H54 (cell line): Measurements from ENCODE around the gene RBM23.
"Not testable (repeated sequence)": the region's sequence is repeated elsewhere in the genome, so short reads cannot be mapped to it uniquely, and the experiment has no call there.

Experiments
- DNase-seq: peaks from one replicate; pipeline ENCODE4 v3.0.0; 2011; ENCODE audit warnings: low spot score, mixed read lengths; ENCODE audit not compliant: insufficient read length
- FAIRE-seq: peaks from 3 replicates; lab custom pipeline; 2011; peaks lifted over from hg19 to GRCh38; lab: Jason Lieb, UNC
- POLR2A ChIP-seq: IDR thresholded peaks from 2 replicates; pipeline ENCODE4 v1.6.1; 2011; ENCODE audit warnings: low read depth, mild to moderate bottlenecking, low read length

RBM23 gene

DNA sequence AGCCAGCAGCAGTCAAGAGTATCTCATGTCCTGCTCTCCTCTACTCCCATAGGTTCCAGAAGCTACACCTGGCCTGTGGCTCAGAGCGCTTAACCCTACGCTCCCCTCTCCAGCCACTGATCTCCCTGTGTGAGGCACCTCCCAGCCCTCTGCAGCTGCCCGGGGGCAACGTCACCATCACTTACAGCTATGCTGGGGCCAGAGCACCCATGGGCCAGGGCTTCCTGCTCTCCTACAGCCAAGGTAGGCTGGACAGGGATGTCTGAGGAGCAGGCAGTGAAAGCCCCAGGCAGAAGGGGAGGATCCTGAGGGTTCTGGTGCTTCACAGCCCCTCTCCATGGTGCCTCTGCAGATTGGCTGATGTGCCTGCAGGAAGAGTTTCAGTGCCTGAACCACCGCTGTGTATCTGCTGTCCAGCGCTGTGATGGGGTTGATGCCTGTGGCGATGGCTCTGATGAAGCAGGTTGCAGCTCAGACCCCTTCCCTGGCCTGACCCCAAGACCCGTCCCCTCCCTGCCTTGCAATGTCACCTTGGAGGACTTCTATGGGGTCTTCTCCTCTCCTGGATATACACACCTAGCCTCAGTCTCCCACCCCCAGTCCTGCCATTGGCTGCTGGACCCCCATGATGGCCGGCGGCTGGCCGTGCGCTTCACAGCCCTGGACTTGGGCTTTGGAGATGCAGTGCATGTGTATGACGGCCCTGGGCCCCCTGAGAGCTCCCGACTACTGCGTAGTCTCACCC, 43.8 kb downstream of the RBM23 start:
- FAIRE-seq (no peak), DNase-seq (no peak)
- TF ChIP-seq POLR2A = no peak

DNA sequence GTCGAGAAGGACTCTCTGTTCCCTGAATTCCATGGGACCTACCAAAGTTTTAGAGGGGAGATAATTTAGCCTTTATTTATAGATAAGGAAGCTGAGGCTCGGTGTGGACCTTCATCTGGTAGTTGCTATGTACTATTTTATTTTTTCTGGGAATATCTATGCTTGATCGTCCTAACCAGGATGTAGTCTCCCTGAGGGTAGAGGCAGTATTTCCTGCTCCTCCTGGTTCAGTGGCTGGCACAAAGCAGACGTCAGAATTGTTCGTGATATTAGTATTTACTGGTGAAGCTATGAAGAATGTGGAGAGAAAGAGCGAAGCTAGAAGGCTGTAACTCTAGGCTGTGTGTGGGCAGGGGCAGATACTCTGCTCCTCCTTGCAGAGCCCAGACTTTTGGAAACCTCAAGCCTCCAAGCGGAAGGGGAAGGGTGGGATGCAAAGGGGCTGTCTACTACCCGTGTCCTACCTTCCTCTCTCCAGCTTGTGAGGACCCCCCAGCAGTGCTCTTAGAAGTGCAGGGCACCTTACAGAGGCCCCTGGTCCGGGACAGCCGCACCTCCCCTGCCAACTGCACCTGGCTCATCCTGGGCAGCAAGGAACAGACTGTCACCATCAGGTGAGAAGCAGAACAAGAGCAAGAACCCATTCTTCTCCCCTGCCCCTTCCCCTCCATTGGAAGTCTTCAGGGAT, 46.0 kb downstream of the RBM23 start:
- FAIRE-seq (no peak), DNase-seq (no peak)
- TF ChIP-seq POLR2A = no peak

DNA sequence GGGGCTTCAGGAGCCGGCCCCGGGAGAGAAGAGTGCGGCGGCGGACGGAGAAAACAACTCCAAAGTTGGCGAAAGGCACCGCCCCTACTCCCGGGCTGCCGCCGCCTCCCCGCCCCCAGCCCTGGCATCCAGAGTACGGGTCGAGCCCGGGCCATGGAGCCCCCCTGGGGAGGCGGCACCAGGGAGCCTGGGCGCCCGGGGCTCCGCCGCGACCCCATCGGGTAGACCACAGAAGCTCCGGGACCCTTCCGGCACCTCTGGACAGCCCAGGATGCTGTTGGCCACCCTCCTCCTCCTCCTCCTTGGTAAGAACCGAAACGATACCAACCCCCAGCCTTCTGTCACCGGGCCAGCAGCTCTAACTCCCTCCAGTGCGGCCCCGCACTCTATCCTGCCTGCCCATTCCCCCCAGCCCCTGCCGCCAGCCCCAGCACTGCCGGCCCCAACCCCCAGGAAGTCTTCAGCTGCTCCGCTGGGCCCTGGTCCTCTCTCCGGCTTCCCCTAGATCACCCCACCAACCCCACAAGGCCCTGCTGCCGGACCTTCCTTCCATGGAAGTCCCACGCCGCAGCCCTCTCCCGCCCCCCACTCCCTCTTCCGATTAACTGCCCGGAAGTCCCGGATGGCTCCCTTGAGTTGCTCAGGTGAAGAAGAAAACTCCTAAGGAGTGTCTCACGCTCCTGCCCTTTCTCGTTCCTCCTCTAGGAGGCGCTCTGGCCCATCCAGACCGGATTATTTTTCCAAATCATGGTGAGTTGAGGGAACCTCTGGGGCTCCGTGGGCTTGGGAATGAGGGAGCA, 46.7 kb downstream of the RBM23 start:
- FAIRE-seq (peak; percentile 61), DNase-seq (peak; percentile 48)
- TF ChIP-seq POLR2A = 0 out of 2 replicates have a peak, but pooled peaks have one; percentile 26

GRCh38 chr14:22871224-22872032, 47.5 kb downstream of the RBM23 start, which contains the start of gene LRP10:
TSS of gene LRP10 (plus strand) at chr14:22871740. CDS start at chr14:22872304, 564 bp downstream.
- peak; percentile 23 for FAIRE-seq
- TF ChIP-seq POLR2A = no peak; the same call in 1 of the 2 replicates
- DNase-seq = peak; percentile 64

- FAIRE-seq = no peak
- TF ChIP-seq POLR2A = no peak
- DNase-seq = no peak
These were observed 48.1 kb downstream of the RBM23 start for GRCh38 chr14:22870811-22871223.

GRCh38 chr14:22866874-22867273, 52.1 kb downstream of the RBM23 start:
- no peak for TF ChIP-seq POLR2A
- no peak for DNase-seq
- no peak for FAIRE-seq

DNA sequence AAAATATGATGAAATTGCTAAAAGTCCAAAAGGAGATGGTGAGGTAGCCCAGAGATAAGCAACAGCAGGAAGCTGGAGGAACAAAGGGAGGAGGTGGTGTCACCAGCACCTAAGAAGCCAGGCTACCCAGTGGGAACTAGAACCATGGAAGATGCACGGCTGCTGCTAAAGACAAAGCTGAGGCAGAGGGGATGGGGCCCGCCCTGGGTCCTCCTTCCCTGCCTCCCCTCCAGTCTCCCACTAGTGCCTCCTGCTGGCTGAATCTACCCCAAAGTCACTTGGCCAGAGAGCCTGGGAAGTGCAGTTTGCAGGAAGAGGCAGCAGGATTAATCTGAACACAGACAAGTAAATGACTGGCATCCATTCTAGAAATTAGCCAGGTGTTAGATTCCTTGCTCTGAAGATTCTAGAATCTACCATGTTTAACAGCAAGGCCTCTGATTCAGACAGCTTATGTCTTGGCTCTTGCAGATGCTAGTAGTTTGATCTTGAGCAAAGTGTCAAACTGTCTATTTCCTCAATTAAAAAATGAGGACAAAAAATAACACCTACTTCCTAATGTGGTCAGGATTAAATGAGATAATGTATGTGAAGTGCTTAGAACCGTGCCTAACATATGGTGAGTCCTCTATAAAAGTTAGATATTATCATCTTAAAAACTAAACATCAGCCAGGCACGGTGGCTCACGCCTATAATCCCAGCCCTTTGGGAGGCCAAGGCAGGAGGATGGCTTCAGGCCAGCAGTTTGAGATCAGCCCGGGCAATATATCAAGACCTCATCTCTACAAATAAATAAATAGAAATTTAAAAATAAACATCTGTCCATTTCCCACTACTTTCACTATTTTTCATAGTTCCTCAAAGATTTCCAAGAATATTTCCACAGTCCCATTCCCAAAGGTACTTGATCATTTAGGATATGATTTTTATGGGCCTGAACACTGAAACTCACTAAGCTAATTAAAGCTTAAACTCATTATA, 53.2 kb downstream of the RBM23 start:
- DNase-seq (no peak), FAIRE-seq (no peak)
- no peak for TF ChIP-seq POLR2A

DNA sequence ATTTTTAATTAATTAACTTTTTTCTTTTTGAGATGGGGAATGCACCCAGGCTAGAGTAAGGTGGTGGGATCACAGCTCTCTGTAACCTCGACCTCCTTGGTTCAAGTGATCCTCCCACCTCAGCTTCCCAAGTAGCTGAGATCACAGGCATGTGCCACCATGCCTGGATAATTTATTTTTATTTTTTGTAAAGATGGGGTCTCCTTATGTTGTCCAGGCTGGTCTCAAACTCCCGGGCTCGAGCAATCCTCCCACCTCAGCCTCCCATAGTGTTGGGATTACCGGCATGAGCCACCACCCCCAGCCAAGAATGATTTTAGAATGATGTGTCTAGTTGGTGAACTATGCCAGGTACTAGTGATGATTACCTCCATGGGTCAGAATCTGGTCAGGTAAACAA, 54.0 kb downstream of the RBM23 start:
- DNase-seq (no peak), FAIRE-seq (no peak)
- TF ChIP-seq POLR2A = no peak

DNA sequence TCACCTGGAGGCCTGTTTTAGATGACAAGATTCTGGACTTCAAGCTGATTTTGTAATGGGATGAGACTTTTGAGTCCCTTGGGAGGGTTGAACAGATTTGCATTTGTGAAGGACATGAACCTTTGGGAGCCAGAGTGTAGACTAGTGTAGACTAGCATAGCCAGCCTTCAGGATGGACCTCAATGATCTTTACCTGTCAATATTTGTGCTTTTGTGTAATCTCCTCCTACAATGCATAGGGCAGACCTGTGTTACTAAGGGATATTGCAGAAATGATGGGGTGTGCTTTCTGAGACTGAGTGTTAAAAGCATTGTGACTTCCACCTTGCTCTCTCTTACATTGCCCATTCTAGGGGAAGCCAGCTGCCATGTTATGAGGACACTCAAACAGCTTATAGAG, 57.3 kb downstream of the RBM23 start:
- DNase-seq (no peak), FAIRE-seq (no peak)
- no peak for TF ChIP-seq POLR2A

- FAIRE-seq, DNase-seq: not testable (repeated sequence)
These were observed 58.6 kb downstream of the RBM23 start for GRCh38 chr14:22860377-22860776.

GRCh38 chr14:22856428-22856827, 62.5 kb downstream of the RBM23 start:
- DNase-seq (no peak), FAIRE-seq (no peak)
- no peak for TF ChIP-seq POLR2A
